ENCODE measurements around the gene SCMH1.

The SCMH1 gene

DNA sequence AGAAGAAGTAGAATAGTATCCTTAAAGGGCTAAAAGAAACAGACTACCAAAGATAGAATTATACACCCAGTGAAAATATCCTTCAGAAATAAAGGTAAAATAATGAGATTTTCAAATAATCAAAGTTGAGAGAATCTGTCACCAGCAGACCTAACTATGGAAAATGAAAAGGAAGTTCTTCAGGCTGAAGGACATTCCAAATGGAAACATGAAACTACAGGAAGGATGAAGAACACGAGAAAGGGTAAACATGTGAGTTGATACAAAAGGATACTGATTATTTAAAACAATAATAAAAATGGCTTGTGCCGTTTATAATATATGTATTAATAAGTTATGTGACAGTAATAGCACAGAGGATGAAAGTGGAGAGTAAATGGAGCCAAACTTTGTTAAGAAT, 163.5 kb downstream of the SCMH1 start:
- no peak for DNase-seq

DNA sequence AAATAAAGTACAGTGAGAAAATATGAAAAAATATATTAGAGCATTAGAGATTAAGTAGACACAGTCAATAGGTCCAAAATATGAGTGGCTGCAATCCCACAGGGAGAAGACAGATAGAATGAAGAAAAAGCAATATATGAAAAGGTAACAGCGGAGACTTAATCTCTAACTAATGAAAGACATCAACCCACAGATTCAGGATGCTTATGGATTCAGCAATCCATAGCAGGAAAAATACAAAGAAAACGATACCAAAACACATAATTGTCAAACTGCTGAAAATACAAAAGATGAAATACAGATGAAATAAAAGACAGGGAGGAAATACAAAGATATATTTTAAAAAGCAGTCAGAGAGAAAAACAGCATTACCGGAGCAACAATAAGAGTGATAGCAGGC, 163.9 kb downstream of the SCMH1 start:
- no peak for DNase-seq

DNA sequence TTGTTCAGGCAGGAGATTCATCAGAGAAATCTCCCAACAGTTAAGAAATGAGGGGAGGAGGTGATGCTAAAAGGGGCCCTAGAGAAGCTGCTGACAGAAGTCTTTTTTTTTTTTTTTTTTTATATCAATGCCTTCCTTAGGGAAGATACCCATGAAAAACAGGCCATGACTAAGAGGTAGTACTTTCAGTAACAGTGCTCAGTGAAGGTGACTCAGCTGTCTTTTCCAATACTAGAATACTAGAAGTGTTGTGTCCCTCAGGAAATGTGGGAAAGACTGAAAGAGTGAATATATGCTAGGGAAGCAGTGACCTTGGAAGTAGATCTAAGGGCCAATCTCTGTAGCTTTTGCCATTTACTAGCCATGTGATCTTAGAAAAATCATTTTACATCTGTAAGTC, 168.1 kb downstream of the SCMH1 start:
- DNase-seq, result no peak

DNA sequence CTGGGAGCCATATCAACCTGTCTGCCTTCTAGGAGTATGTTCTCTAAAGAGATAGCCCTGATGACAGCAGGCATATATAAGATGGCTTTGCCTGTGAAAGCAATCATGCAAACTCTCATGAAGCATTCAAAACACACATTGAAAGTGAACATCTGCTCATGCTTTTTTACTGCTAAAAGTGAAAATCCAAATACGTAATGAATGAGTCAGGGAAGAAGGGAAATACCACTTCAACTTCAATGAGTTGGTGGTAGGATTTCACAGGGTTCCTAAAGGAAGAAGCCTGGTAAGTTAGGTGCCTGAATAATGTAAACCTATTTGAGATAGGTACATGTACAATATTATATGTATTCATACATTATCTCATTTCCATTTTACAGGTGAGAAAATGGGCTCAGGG, 170.1 kb downstream of the SCMH1 start:
- no peak for DNase-seq

DNA sequence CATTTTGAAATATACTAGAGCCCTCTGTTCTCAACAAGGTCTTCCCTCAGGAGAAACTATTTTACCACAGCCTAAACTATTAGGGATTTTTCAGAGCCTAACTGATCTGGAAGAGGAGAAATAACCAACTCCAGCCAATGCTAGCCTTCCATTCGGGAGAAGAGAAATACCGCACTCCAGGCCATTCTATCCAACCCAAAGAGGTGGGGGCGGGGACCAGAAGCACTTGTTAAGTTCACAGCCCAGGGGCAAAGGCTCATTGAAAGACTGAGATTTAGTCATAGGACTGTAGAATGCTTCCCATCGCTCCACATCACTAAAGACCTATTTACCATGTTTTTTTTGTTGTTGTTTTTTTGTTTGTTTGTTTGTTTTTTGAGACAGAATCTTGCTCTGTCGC, 185.2 kb downstream of the SCMH1 start:
- no peak for DNase-seq

DNA sequence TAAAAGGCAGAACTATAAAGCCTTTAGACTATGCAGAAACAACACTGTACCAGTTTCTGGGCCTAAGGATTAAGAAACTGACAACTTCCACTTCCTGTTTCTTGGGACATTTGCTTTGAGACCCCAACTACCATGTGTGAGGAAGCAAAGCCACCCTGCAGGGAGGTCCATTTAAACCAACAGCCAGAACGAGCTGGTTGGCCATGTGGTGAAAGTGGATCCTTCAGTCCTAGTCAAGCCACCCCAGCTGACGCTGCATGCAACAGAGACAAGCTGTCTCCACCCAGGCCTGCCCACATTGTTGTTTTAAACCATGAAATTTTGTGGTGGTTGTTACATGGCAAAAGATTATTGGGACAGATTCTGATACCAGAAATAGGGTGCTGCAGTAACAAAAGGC, 188.8 kb downstream of the SCMH1 start:
- no peak for DNase-seq

DNA sequence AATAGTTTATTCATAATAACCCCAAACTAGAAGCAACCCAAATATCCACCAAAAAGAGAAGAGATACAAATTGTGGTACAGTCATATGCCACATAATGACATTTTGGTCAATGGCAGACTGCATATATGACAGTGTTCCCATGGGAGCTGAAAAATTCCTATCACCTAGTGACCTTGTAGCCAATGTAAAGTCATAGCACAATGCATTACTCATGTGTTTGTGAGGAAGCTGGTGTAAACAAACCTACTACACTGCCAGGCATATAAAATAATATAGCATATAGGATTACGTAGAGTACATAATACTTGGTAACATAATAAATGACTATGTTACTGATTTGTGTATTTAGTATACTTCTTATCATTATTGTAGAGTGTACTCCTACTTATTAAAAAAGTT, 191.1 kb downstream of the SCMH1 start:
- no peak for DNase-seq

DNA sequence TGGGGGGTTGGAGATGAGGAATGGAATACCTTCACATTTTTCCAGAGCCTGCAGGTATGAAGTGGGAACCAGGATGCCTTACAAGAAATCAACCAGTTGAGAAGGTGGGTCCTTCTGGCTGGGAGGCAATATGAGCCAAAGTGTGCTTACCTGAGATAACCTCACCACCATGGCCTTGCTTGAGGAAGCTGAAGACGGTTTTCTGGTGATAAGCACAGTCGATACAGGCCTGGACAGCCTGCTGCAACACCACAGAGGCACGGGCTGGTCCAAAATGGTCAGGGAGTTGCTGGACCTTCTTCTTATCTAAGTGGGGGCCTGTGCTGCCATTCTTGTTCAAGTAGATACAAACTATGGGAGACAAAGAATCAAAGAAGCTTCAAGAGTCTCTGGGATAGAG, 193.6 kb downstream of the SCMH1 start:
- DNase-seq, result no peak

DNA sequence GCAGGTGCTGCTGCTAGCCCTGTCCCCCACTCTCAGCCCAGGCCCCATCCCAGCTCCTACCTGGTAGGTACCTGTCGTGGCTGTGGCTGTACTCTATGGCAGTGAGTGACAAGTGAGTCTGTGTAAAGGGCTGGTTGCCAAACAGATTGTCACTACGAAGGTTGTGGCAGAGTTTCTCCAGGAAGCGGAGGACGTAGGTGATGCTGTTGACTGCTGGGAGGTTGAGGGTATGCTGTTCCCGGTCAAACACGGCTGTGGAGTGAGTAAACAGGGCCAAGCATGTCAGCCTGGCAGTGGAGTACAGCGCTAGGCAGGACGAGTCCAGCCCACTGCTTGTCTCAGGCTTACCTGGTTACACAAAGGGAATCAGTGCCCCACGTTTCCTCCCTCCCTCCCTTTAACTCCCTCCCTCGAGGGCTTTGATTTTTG, 195.7 kb downstream of the SCMH1 start:
- no peak for DNase-seq

DNA sequence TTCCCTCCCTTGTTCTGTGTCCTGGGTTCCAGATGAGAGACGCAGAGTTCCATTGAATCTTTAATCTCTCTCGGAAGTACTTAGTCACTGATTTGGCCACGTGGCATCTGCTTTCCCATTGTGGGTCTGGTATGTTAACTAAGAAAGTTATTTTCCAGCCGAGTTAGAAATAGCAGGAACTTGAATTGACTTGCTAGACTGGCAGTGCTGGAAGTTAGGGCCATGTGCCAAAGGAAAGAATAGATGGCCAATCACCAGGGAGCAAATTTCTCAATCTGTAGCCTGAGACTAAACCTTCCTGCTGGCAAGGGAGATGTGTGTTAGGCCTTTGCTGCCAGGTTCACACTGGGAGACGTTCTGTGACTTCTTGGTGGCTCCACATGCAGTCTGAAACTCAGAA, 196.4 kb downstream of the SCMH1 start:
- DNase-seq, result no peak

DNA sequence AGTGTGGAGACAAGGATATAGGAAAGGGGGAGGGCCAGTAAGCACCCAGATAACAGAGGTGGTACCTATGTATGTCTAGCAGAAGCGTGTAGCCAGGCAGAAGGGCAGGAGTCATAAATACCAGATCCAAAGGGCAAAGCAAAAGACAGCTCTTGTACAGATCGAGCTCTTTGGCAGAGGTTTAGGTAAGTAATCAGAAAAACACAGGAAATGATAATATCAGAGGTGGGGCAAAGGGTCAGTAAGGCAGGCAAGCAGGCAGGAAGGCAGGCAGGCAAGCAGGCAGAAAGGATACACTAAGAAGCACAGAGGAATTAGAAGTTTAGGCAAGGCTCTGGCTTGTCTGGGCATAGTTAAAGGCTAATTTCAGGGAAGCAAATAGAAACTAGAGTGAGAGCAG, 197.9 kb downstream of the SCMH1 start:
- DNase-seq, result no peak

DNA sequence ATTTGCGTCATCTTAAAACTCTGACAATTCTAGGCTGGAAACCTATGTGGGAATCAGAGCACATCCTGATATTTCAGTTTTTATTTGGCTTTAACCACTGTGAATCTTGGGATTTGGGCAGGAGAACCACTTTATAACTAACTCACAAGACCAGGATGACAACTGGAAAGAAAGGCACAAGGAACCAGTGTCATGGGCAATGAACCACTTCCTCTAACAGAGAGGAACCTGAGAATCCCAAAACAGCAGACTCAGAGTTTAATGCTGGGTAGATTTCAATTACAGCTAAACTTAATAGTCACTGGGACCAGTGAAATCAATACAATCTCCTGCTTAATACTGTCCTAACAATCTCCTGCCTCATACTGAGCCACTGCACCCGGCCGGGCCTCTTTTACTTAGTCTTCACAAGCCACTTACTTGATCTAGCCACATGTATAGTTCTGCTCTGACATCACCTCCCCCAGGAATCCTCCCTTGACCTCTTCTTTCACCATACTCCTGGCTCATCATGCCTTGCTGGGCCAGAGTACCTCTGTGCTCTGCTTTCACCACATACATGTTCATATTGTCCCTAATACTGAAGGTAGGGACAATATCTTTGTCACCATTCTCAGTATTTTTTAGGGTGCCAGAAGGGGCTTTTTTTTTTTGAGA, 200.4 kb downstream of the SCMH1 start:
- no peak for DNase-seq

DNA sequence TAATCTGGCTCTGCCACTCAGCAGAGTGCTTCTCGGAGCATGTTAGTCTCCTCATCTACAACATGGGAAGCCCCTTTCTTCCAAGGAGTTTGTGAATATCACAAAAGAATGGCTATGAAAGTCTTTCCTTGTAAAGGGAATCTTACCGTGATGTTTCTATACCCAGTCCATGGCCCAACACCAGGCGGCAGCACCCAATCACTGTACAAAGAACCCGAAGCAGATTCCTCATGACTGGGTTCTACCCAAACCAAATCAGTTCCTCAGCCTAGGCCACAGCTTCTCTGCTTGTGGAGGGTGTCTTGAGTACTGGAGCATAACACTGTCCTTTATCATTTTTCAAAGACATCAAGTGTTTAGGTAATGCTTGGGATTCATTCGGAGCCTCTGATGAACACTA, 204.0 kb downstream of the SCMH1 start:
- no peak for DNase-seq

DNA sequence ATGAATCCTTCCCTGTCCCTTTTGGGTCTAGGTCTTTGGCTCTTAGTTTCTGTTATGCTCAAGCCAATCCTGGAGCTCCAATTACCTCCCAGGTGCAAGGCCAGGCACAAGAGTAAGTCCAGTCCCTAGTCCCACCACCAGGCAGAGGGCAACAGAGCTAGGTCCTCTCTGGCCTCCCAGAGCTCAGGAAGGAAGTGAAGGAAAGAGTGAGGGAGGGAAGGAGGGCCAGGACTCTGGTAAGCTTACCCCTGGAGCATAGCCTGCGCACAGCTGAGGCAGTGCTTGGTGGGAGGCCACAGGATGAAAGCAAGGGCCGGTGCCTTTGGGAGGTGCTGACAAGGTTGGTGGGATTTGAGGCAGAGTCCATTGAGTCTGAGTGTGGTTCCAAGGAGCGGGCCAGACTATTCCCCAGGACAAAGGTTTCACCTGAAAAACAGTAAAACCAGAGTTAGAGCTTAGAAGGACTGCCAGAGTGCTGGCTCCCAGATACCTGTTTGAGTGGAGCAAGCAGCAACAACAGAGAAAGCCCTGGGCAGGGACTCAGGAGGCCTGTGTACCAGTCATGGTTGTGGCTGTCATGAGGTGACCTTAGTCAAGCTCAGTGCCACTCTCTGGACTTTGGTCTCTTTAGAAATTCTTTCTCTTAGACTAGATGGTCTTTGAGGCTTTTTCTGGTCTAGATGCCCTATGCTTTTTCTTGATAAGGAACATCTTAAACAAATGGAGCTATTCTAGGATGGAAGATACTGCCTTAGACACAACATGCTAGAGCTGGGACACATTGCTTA, 204.8 kb downstream of the SCMH1 start:
- no peak for DNase-seq

DNA sequence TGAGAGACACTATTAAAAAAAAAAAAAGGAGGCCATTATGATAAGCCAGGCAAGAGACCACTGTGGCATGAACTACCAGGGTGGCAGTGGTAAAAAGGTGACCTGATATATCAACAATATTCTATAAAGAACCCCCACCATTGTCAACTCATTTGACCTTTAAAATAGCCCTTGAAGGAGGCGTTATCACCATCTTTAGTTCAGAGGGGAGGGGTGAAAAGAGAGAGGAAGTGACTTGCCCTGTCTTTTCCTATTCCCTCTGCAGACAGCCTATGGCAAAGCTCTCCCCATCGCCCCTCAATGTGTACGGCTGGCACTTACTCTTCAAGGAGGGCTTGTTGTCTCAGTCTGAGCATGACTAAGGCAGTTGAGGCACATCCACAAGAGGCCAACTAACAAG, 208.8 kb downstream of the SCMH1 start:
- DNase-seq, result no peak

DNA sequence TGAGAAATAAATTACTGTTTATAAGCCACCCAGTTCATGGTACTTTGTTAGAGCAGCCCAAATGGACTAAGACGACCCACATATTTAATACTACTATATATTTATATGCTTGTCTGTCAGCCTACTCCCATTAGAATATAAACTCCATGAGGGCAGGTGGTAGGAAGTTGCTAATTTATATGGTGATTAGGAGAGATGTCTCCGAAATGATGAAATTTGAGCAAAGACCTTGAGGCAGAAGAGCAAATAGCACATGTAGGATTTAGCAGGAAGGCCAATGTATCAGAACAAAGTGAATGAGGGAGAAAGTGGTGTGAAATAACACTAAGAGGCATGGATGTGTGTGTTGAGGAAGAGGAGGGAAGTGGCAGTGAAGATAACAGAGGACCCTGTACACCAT, 210.0 kb downstream of the SCMH1 start:
- no peak for DNase-seq

DNA sequence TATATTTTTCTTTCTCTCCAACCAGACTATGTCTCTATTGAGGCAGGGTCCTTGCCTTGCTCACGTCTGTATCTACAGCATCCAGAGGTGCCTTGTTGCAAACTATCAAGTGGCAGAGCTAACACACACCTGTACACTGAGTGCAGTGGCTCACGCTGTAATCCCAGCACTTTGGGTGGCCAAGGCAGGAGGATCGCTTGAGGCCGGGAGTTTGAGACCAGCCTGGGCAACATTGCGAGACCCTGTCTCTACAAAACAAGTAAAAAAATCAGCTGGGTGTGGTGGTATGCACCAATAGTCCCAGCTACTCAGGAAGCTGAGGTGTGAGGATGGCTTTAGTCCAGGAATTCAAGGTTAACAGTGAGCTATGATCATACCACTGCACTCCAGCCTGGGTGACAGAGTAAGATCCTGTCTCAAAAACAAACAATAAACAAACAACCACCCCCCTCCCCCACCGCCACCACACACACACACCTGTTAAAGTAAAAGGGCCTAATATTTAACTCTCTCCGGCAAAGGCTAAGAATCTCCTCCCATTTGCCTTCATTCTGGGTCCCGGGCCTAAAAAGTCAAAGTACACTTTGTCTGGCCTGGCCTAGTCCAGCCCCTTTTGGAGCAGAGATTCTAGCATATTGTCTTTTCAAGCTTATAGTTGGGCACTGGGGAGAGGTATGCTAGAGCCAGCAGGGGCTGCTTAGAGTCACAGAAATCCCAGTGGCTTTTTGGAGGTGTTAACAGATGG, 211.1 kb downstream of the SCMH1 start:
- no peak for DNase-seq

DNA sequence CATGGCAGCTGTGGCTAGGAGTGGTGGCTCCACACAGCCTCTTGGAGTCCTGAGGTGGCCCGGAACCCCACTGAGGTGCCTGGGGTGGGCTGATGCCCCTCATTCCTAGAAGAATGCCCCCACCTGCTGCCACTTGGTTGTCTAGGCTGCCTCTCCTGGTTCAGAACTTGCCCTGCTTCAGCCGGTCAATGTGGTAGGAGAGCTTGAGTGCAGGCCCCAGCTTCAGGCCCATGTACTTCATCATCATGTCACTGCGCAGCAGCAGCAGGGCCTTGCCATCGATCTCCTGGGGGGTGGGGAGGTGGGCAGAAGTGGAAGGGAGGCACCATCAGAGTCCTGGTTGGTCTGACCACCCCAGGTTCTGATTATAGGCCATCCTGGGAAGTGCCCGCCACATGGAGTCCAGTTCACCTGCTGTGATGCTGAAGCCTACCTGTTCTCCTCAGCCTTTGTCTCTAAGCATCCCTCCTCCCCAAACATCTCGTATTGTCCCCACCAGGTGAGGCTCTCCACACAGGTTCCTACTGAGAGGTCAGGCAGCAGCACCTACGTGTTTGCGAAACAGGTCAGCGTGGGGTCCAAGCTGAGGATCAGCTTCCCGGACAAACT, 214.0 kb downstream of the SCMH1 start:
- no peak for DNase-seq

DNA sequence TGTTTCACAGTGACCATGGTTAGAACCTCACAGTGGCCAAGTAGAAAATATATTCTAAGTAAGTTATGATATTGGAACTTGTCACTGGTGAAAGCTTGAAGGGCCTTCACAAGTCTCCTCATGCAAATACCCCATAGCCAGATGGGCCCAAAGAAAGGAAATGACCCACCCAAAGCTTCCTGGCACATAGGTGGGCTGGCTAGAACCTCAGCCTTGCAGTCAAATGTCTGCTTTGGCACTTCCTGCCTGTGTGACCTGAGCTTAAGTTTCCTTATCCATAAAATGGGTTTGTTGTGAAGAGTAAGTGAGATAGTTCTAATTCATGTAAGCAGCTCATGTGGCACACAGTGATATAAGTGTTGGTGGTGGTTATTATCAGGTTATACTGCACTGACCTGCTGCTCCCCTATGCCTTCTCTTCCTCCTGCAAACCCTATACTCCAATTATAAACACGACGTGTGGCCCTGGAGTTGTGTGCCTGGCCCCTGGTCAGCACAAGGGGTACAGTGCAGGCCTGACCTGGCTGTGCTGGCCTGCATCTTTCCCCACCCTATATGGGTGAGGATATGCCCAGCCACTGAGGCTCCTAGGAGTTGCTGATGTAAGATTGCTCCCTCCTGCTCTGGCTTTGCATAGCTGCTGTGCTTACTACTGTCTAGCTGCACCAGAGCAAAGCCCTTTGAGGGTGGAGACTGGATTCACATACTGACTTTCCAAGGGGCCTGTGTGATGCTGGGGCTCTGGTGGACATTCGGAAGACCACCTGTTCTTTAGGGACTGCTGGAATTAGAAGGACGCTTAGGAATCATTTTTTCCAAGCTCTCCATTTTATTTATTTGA, 215.9 kb downstream of the SCMH1 start:
- no peak for DNase-seq

DNA sequence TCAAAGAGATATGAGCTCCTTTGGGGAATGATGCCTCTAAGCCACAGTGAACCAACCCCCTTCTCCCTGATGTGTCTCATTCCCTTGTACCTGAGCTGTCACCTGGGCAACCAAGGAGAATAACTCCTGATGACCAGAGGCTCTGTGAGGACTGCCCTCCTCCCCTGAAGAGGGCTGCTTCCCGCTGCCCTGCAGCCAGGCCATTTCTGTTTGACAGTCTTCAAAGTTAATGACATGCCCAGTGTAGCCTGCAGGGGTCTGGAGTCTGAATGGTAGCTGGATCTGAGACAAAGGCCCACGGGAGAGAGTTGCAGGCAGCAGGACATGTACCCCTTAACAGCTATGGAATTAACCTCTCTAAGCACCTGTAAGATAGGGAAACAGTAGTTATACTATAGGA, 217.2 kb downstream of the SCMH1 start:
- no peak for DNase-seq

DNA sequence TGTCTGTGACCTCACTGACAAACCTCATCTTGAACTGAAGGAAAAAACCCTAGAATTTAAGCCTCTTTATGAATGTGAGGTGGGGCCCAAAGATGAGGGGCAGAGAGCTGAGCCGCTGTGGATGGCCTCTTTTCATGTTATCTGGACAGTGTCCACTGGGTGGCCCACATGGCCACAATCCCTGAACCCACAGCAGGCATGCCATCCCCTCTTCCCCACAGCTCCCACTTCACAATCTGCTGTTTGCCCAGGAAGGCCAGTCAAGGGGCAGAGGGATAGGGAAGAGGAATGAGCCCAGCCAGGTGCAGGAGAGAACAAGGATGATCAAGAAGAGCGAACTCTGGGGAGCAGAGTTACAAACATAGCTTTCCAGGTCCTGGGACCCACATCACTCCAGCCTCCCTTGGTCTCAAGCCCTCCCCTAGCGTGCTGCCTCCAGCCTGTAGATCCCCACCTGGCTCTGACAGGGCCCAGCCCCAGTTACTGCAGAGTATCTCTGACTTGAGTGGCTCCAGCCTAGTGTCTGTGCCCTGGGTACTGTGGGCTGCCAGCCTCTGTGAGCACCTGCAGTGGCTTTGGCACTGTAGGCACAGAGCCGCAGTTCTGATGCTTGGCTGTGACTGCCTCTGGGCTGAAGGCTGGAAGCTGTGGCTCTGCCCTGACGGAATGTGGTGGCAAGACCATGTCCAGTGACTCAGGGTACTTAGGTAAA, 218.7 kb downstream of the SCMH1 start:
- DNase-seq, result no peak

DNA sequence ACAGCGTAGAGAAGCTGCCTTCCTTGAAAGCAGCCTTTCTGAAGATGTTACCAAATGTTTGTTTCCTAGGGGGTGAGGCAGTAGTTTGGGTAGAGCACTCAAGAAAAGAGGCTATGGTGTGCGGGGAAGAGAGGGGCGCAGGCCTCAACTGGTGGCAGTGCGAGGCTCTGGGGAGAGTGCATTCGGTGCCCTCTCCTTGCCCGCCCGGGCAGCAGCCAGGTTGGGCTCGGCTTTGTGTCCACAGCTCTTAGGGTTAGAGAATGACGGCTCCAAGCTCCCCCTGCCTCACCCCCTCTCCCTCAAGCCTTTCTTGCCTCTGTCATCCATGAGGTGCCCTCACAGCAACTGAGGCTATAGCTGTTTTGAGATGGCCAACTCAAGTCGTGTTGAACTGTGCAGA, 219.7 kb downstream of the SCMH1 start:
- no peak for DNase-seq

Data from activated CD4-positive, alpha-beta T cell treated with anti-CD3 and anti-CD28 coated beads for 4 hours (primary cell).